Measurements from ENCODE around the gene TMEM263. TPM values are rescaled to one million over a fixed set of nuclear protein-coding genes. Genes with fewer than 3 reads are reported as not detected.

The TMEM263 gene
- total and polyA plus RNA-seq, 2 of the 13 experiments (the other 11 are each of a cell fraction or from before 2014, with no cell fraction given): 25.9 to 58.6 TPM

GRCh38 chr12:106974511-106974910, 18.8 kb downstream of the TMEM263 start (continued):
- TF ChIP-seq SRSF4 (IDR thresholded peaks at IDR 0.05; ENCODE audit: low read depth, low read length, poor library complexity, severe bottlenecking) (no peak), GABPA (IDR thresholded peaks at IDR 0.05; ENCODE audit: low read depth, low read length) (no peak), GABPA (CRISPR knock-in tag; IDR thresholded peaks at IDR 0.05; ENCODE audit: low read depth) (peak; percentile 42; the same call in 1 of the 2 replicates), ATM (IDR thresholded peaks at IDR 0.05; ENCODE audit: borderline replicate concordance) (no peak), SIX1 (CRISPR knock-in tag; IDR thresholded peaks at IDR 0.05; ENCODE audit: borderline replicate concordance) (no peak), LCORL (IDR thresholded peaks at IDR 0.05) (no peak), LCORL (CRISPR knock-in tag; IDR thresholded peaks at IDR 0.05) (no peak), CREM (IDR thresholded peaks at IDR 0.05) (peak; percentile 35; the same call in 1 of the 2 replicates), CREM (CRISPR knock-in tag; IDR thresholded peaks at IDR 0.05) (no peak), HMG20A (CRISPR knock-in tag; IDR thresholded peaks at IDR 0.05; ENCODE audit: borderline replicate concordance) (peak; percentile 66; the same call in 1 of the 2 replicates), BCL6 (CRISPR knock-in tag; IDR thresholded peaks at IDR 0.05) (peak; percentile 89), MATR3 (CRISPR knock-in tag; IDR thresholded peaks at IDR 0.05) (no peak), IRF1 (CRISPR knock-in tag; IDR thresholded peaks at IDR 0.05; ENCODE audit: low read depth) (no peak), ZNF496 (CRISPR knock-in tag; IDR thresholded peaks at IDR 0.05; ENCODE audit: insufficient replicate concordance) (no peak), ZSCAN20 (CRISPR knock-in tag; IDR thresholded peaks at IDR 0.05; ENCODE audit: borderline replicate concordance) (no peak), SALL1 (CRISPR knock-in tag; IDR thresholded peaks at IDR 0.05) (peak; percentile 45; the same call in 1 of the 2 replicates), ERF (CRISPR knock-in tag; IDR thresholded peaks at IDR 0.05) (peak; percentile 89), SAP130 (CRISPR knock-in tag; IDR thresholded peaks at IDR 0.05; ENCODE audit: low read depth) (peak; percentile 71), SMAD9 (CRISPR knock-in tag; IDR thresholded peaks at IDR 0.05) (no peak), ZNF713 (CRISPR knock-in tag; IDR thresholded peaks at IDR 0.05) (no peak), ZMYM2 (CRISPR knock-in tag; IDR thresholded peaks at IDR 0.05) (0 out of 2 replicates have a peak, but pooled peaks have one; percentile 23), NFE2L2 (IDR thresholded peaks at IDR 0.05; ENCODE audit: low read length) (no peak), RBFOX2 (IDR thresholded peaks at IDR 0.05; ENCODE audit: low read depth, low read length) (no peak), ZNF331 (CRISPR knock-in tag; IDR thresholded peaks at IDR 0.05) (peak; percentile 31; the same call in 1 of the 2 replicates), ZNF468 (CRISPR knock-in tag; IDR thresholded peaks at IDR 0.05) (no peak), TFE3 (CRISPR knock-in tag; IDR thresholded peaks at IDR 0.05) (peak; percentile 68; the same call in 1 of the 2 replicates), NONO (IDR thresholded peaks at IDR 0.05) (no peak), NONO (CRISPR knock-in tag; conservative IDR thresholded peaks at IDR 0.05) (no peak), ZXDC (CRISPR knock-in tag; IDR thresholded peaks at IDR 0.05) (no peak), ZNF121 (CRISPR knock-in tag; IDR thresholded peaks at IDR 0.05) (no peak)
